Adrenal gland (tissue), 12 donors: ENCODE data around the gene SEMA4A. TPM values are rescaled to one million over a fixed set of nuclear protein-coding genes. Genes with fewer than 3 reads are reported as not detected.

Experiments used
- DNase-seq, 7 donors: peaks; one replicate each; pipeline ENCODE4 v3.0.0-alpha.2; 2019 to 2020
- H3K27ac ChIP-seq, 5 donors: fragments of 200-600 bp; sonication (generic) in 4 of 5; 1 replicate in 3 of 5; 2 replicates in 2 of 5; pipeline versions ENCODE4 v1.5.1 to v1.8.0; 2016 to 2020; ENCODE audit warnings: mild to moderate bottlenecking in 1 of 5
- H3K27me3 ChIP-seq: fragments of 200-600 bp; 2 replicates; pipeline ENCODE4 v1.8.0; 2021
- H3K36me3 ChIP-seq, 2 donors: fragments of 200-600 bp; replicated peaks in 1 of 2; 1 replicate in 1 of 2; 2 replicates in 1 of 2; pipeline versions ENCODE4 v1.5.1 to v1.8.0; 2018 to 2022
- H3K4me1 ChIP-seq, 2 donors: fragments of 200-600 bp; replicated peaks in 1 of 2; 1 replicate in 1 of 2; 2 replicates in 1 of 2; pipeline versions ENCODE4 v1.5.1 to v1.8.0; 2018 to 2021
- H3K4me3 ChIP-seq, 4 donors: fragments of 200-600 bp; sonication (generic) in 3 of 4; one replicate each; pipeline ENCODE4 v1.5.1; 2016 to 2018
- H3K9me3 ChIP-seq, 3 donors: fragments of 200-600 bp; sonication (generic) in 1 of 3; replicated peaks in 1 of 3; 1 replicate in 2 of 3; 2 replicates in 1 of 3; pipeline versions ENCODE4 v1.5.1 to v1.8.0; 2016 to 2021
- CTCF ChIP-seq, 6 experiments: fragments of 450-650 bp in 4 of 6; fragments of 200-600 bp in 2 of 6; sonication (generic) in 1 of 6; IDR thresholded peaks; 1 replicate in 5 of 6; 2 replicates in 1 of 6; pipeline versions ENCODE4 v1.5.1 to v1.8.0; 2016 to 2021; ENCODE audit warnings: antibody characterized with exemption in 6 of 6, mild to moderate bottlenecking in 2 of 6, moderate library complexity in 1 of 6
- POLR2A ChIP-seq, 2 donors: fragments of 450-650 bp; IDR thresholded peaks; one replicate each; pipeline ENCODE4 v1.6.1; 2017; ENCODE audit warnings: antibody characterized with exemption in 2 of 2, mild to moderate bottlenecking in 2 of 2, moderate library complexity in 1 of 2
- WGBS, 4 donors: extraction: QIAGEN DNeasy Blood & Tissue Kit in 2 of 4; methylation state at CpG; one replicate each; pipeline versions ENCODE4 v1.1.5 to v1.1.7; 2013 to 2017; 5-methylcytosine and 5-hydroxymethylcytosine counted together
- intact Hi-C, 2 donors: fragments of 100-400 bp; cut with DNase I; formaldehyde crosslinking; loops; one replicate each; pipeline versions ENCODE4 v1.14.1 to v1.15.0; 2022 to 2023
- polyA plus RNA-seq, 3 donors: library from polyadenylated mRNA; stranded (reverse); fragments of 200-250 nt in 2 of 3; fragments of 350-450 nt in 1 of 3; fragmentation: Illumina TruSeq in 1 of 3; extraction: RNeasy Lipid Tissue Mini Kit (QIAGEN cat#74804) in 1 of 3; gene quantifications; one replicate each; pipeline ENCODE4 v1.2.3, GENCODE V29; 2013 to 2014
- small RNA-seq, 2 donors: library from RNA; depleted of rRNA; stranded (forward); fragments of <200 nt; gene quantifications; one replicate each; pipeline ENCODE3, GENCODE V24; 2016
- total RNA-seq, 9 donors: library from RNA; depleted of rRNA in 4 of 9; stranded (reverse); fragments of >200 nt in 4 of 9; fragments of 120-200 nt in 1 of 9; fragmentation: NEBNext Ultra II Directional in 1 of 9; extraction: Animal tissue kit (Norgen Biotek cat#: 25700) in 1 of 9; gene quantifications; one replicate each; pipeline versions ENCODE4 v1.1.0 to v1.2.4, GENCODE V29; 2013 to 2023
- donor health status: healthy with polysubstance abuse.
- donor health status: Bipolar disorder and iron deficiency.
- donor health status: DM: yes; HTN: yes; CAD: no.
- donor health status: DM: no; HTN: no; CAD: no.
- donor health status: DM: no; HTN: no; CAD: no.
- donor health status: DM: yes; HTN: yes; CAD: no.

SEMA4A gene
- total and polyA plus RNA-seq, 12 donors = 0.30 to 4.8 (median 1.8) TPM

- H3K27me3 ChIP-seq = no peaks in the 10 kb centered on the region
- no peak overlapping the region for H3K27ac ChIP-seq
- no peaks in the 10 kb centered on the region for H3K4me1 ChIP-seq
- intact Hi-C loops = loop anchor here (5.0 kb wide), 2 partner anchors 79 to 134 kb away; no protein-coding TSS in a partner anchor
- TF ChIP-seq POLR2A (IDR thresholded peaks at IDR 0.05) (no peak), CTCF (IDR thresholded peaks at IDR 0.05) (no peak)
- no peaks in the 10 kb centered on the region for H3K9me3 ChIP-seq
- peaks cover 0 to 52% of the 10 kb centered on the region in 2 donors for H3K36me3 ChIP-seq
- 62 to 89% (median 73%) methylated on average over 2 of the region's 2 CpGs for WGBS, 4 donors
- no peak overlapping the region for H3K4me3 ChIP-seq
- no peak for DNase-seq
Measured at GRCh38 chr1:156226116-156226538, 72.7 kb downstream of the SEMA4A start.

- intact Hi-C loops = loop anchor here (5.0 kb wide), 2 partner anchors 79 to 134 kb away; no protein-coding TSS in a partner anchor
- Histone ChIP-seq H3K36me3 (peaks cover 0 to 46% of the 10 kb centered on the region in 2 donors), H3K4me3 (no peak overlapping the region), H3K27ac (no peak overlapping the region), H3K27me3 (no peaks in the 10 kb centered on the region), H3K4me1 (no peaks in the 10 kb centered on the region), H3K9me3 (no peaks in the 10 kb centered on the region)
- DNase-seq = no peak
- 69 to 88% (median 82%) methylated on average over 4 of the region's 4 CpGs for WGBS, 4 donors
- TF ChIP-seq POLR2A (IDR thresholded peaks at IDR 0.05) = no peak
- TF ChIP-seq CTCF (IDR thresholded peaks at IDR 0.05) = no peak
Measured at GRCh38 chr1:156226782-156227181, 73.4 kb downstream of the SEMA4A start.

Small RNAs within 50 kb of the gene (small RNA-seq; reads per million reads assigned to genes)
- gene RF00568 = 0 to 0.12 reads per million in 2 donors

Other genes with a start within 250 kb of the SEMA4A start
- gene RIT1, start 242.2 kb upstream of the SEMA4A start, total RNA-seq = 10 to 100 TPM; 19.4 to 54.0 (median 31.4) TPM
- 10 to 100 TPM; 10.3 to 18.2 (median 16.2) TPM for gene RIT1, start 242.2 kb upstream of the SEMA4A start, polyA plus RNA-seq
- 10 to 100 TPM; 16.8 to 52.9 (median 39.6) TPM for gene KHDC4, start 219.2 kb upstream of the SEMA4A start, total RNA-seq
- gene KHDC4, start 219.2 kb upstream of the SEMA4A start, polyA plus RNA-seq = 10 to 100 TPM; 33.2 to 46.4 (median 37.0) TPM
- gene RXFP4, start 211.9 kb upstream of the SEMA4A start, total RNA-seq = not detected
- gene RXFP4, start 211.9 kb upstream of the SEMA4A start, polyA plus RNA-seq = not detected
- 10 to 100 TPM in 8 of 9 donors, 1 to 10 TPM in 1; 7.6 to 41.3 (median 32.3) TPM for gene ARHGEF2, start 175.0 kb upstream of the SEMA4A start, total RNA-seq
- 10 to 100 TPM; 13.6 to 27.8 (median 19.9) TPM for gene ARHGEF2, start 175.0 kb upstream of the SEMA4A start, polyA plus RNA-seq
- 100 to 1,000 TPM; 171 to 722 (median 357) TPM for gene SSR2, start 132.6 kb upstream of the SEMA4A start, total RNA-seq
- gene SSR2, start 132.6 kb upstream of the SEMA4A start, polyA plus RNA-seq = 100 to 1,000 TPM; 164 to 724 (median 287) TPM
- gene UBQLN4, start 99.8 kb upstream of the SEMA4A start, total RNA-seq = 10 to 100 TPM in 8 of 9 donors, 1 to 10 TPM in 1; 9.5 to 34.6 (median 22.6) TPM
- 10 to 100 TPM; 15.0 to 30.0 (median 27.5) TPM for gene UBQLN4, start 99.8 kb upstream of the SEMA4A start, polyA plus RNA-seq
- 100 to 1,000 TPM in 3 of 9 donors, 10 to 100 TPM in 6; 53.6 to 140 (median 85.1) TPM for gene LAMTOR2, start 98.8 kb upstream of the SEMA4A start, total RNA-seq
- 100 to 1,000 TPM in 2 of 3 donors, 10 to 100 TPM in 1; 76.0 to 216 (median 143) TPM for gene LAMTOR2, start 98.8 kb upstream of the SEMA4A start, polyA plus RNA-seq
- under 1 TPM in 1 of 9 donors, not detected in 8; 0.38 TPM for gene RAB25, start 92.4 kb upstream of the SEMA4A start, total RNA-seq
- under 1 TPM in 2 of 3 donors, not detected in 1; 0.17 to 0.48 TPM for gene RAB25, start 92.4 kb upstream of the SEMA4A start, polyA plus RNA-seq
- gene MEX3A, start 71.1 kb upstream of the SEMA4A start, total RNA-seq = 1 to 10 TPM in 4 of 9 donors, under 1 TPM in 5; 0.09 to 2.4 (median 0.55) TPM
- under 1 TPM; 0.17 to 0.27 (median 0.24) TPM for gene MEX3A, start 71.1 kb upstream of the SEMA4A start, polyA plus RNA-seq
- gene LMNA, start 38.9 kb upstream of the SEMA4A start, total RNA-seq = 100 to 1,000 TPM; 116 to 591 (median 391) TPM
- gene LMNA, start 38.9 kb upstream of the SEMA4A start, polyA plus RNA-seq = 100 to 1,000 TPM; 140 to 458 (median 374) TPM
- 10 to 100 TPM; 11.4 to 33.7 (median 16.9) TPM for gene SLC25A44, start 40.5 kb downstream of the SEMA4A start, total RNA-seq
- 10 to 100 TPM in 1 of 3 donors, 1 to 10 TPM in 2; 7.0 to 31.7 (median 8.6) TPM for gene SLC25A44, start 40.5 kb downstream of the SEMA4A start, polyA plus RNA-seq
- gene PMF1, start 59.4 kb downstream of the SEMA4A start, total RNA-seq = 10 to 100 TPM; 47.6 to 90.2 (median 63.7) TPM
- 100 to 1,000 TPM in 1 of 3 donors, 10 to 100 TPM in 2; 45.6 to 103 (median 78.2) TPM for gene PMF1, start 59.4 kb downstream of the SEMA4A start, polyA plus RNA-seq
- gene BGLAP, start 88.6 kb downstream of the SEMA4A start, total RNA-seq = 1 to 10 TPM in 3 of 9 donors, under 1 TPM in 4, not detected in 2; 0.39 to 2.1 (median 0.50) TPM
- 1 to 10 TPM in 2 of 3 donors, not detected in 1; 3.0 to 8.2 TPM for gene BGLAP, start 88.6 kb downstream of the SEMA4A start, polyA plus RNA-seq
- gene PAQR6, start 94.5 kb downstream of the SEMA4A start, total RNA-seq = 1 to 10 TPM in 5 of 9 donors, under 1 TPM in 2, not detected in 2; 0.91 to 3.0 (median 1.2) TPM
- 10 to 100 TPM in 1 of 3 donors, 1 to 10 TPM in 1, under 1 TPM in 1; 0.53 to 13.8 (median 5.4) TPM for gene PAQR6, start 94.5 kb downstream of the SEMA4A start, polyA plus RNA-seq
- 100 to 1,000 TPM in 3 of 9 donors, 10 to 100 TPM in 6; 66.3 to 110 (median 88.5) TPM for gene SMG5, start 129.2 kb downstream of the SEMA4A start, total RNA-seq
- 10 to 100 TPM; 25.5 to 60.7 (median 45.3) TPM for gene SMG5, start 129.2 kb downstream of the SEMA4A start, polyA plus RNA-seq
- gene TMEM79, start 130.7 kb downstream of the SEMA4A start, total RNA-seq = 1 to 10 TPM; 1.0 to 6.3 (median 3.0) TPM
- gene TMEM79, start 130.7 kb downstream of the SEMA4A start, polyA plus RNA-seq = 1 to 10 TPM; 1.7 to 6.1 (median 4.4) TPM
- gene GLMP, start 142.1 kb downstream of the SEMA4A start, total RNA-seq = 100 to 1,000 TPM in 8 of 9 donors, 10 to 100 TPM in 1; 64.2 to 209 (median 146) TPM
- 100 to 1,000 TPM in 1 of 3 donors, 10 to 100 TPM in 2; 49.8 to 134 (median 97.8) TPM for gene GLMP, start 142.1 kb downstream of the SEMA4A start, polyA plus RNA-seq
- gene VHLL, start 145.7 kb downstream of the SEMA4A start, total RNA-seq = under 1 TPM in 2 of 9 donors, not detected in 7; 0.39 to 0.44 TPM
- under 1 TPM in 1 of 3 donors, not detected in 2; 0.72 TPM for gene VHLL, start 145.7 kb downstream of the SEMA4A start, polyA plus RNA-seq
- gene CCT3, start 184.7 kb downstream of the SEMA4A start, total RNA-seq = 100 to 1,000 TPM; 165 to 505 (median 266) TPM
- 100 to 1,000 TPM; 108 to 357 (median 189) TPM for gene CCT3, start 184.7 kb downstream of the SEMA4A start, polyA plus RNA-seq
- gene TSACC, start 184.9 kb downstream of the SEMA4A start, total RNA-seq = 1 to 10 TPM in 2 of 9 donors, under 1 TPM in 5, not detected in 2; 0.70 to 4.2 (median 0.85) TPM
- 1 to 10 TPM in 2 of 3 donors, not detected in 1; 3.1 to 3.4 TPM for gene TSACC, start 184.9 kb downstream of the SEMA4A start, polyA plus RNA-seq
- gene RHBG, start 215.6 kb downstream of the SEMA4A start, total RNA-seq = 1 to 10 TPM in 2 of 9 donors, under 1 TPM in 5, not detected in 2; 0.39 to 3.0 (median 0.98) TPM
- 1 to 10 TPM in 2 of 3 donors, under 1 TPM in 1; 0.16 to 1.9 (median 1.6) TPM for gene RHBG, start 215.6 kb downstream of the SEMA4A start, polyA plus RNA-seq